Measurements from ENCODE around the gene HCN1. TPM values are rescaled to one million over a fixed set of nuclear protein-coding genes. Genes with fewer than 3 reads are reported as not detected.

Gene HCN1
- total and polyA plus RNA-seq, 2 of the 8 experiments (the other 6 are each of a cell fraction or from before 2014, with no cell fraction given), result 1.1 to 6.7 TPM

DNA sequence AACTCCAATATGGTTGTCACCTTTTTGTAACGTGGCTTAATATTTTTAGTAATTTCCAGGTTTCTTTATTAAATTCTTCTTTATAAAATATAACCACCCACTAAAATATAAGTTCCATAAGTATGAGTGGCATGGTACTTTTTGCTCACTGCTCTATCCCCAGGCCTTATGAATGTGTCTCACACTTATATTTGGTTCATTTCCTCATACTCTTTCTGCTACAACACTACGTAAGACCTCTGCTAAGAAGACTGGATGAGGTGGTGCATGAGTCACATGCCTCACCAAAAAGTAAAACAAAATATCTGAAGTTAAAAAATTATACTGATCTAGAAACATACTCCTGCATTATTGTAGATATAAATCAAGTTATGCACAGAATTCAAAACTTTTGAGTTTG is 400.9 kb downstream of the HCN1 start:
- FAIRE-seq, result no peak
- CTCF ChIA-PET (ENCODE audit: partially characterized antibody), result no interaction called here
- TF ChIP-seq EP300 (IDR thresholded peaks at IDR 0.05; ENCODE audit: borderline replicate concordance in 1 of 2, low read depth in 2 of 2, low read length in 2 of 2) (no peak), RAD21 (IDR thresholded peaks at IDR 0.05 in 1 of 2, conservative IDR thresholded peaks at IDR 0.05 in 1 of 2; ENCODE audit: low read depth in 2 of 2, low read length in 2 of 2) (no peak), CBX5 (IDR thresholded peaks at IDR 0.05; ENCODE audit: low read depth, low read length) (no peak), RXRA (IDR thresholded peaks at IDR 0.05; ENCODE audit: insufficient read depth, low read depth, low read length) (no peak), EZH2 (IDR thresholded peaks at IDR 0.05; ENCODE audit: low read depth, low read length, severe bottlenecking) (no peak), POU5F1 (IDR thresholded peaks at IDR 0.05; ENCODE audit: low read depth, low read length) (no peak)

More for the DNA sequence above, 400.9 kb downstream of the HCN1 start:
- Histone ChIP-seq H3K79me2 (ENCODE audit: control insufficient read depth in 1 of 2, insufficient read depth in 2 of 2, low read length in 2 of 2) (no peaks in the 10 kb centered on the region), H2BK12ac (ENCODE audit: low read depth, low read length) (no peak overlapping the region), H3K4me2 (ENCODE audit: insufficient read depth in 1 of 2, low read depth in 2 of 2, low read length in 2 of 2) (no peak overlapping the region), H3K27ac (ENCODE audit: low read depth, low read length) (no peak overlapping the region), H3K18ac (ENCODE audit: extremely low read depth, low read length) (no peak overlapping the region), H2AFZ (ENCODE audit: low read length) (no peak overlapping the region), H3K14ac (ENCODE audit: insufficient read length) (no peak overlapping the region), H3K4ac (replicated peaks; ENCODE audit: insufficient read length, low read depth, low read length) (no peak overlapping the region), H3K4me3 (ENCODE audit: extremely low read depth in 1 of 4, insufficient read depth in 2 of 4, low read depth in 3 of 4, low read length in 4 of 4) (no peak overlapping the region), H3K9ac (replicated peaks in 1 of 4; ENCODE audit: extremely low read depth in 1 of 4, low read depth in 3 of 4, low read length in 3 of 4) (no peak overlapping the region), H3K23me2 (ENCODE audit: low read depth, low read length) (no peaks in the 10 kb centered on the region), H3K79me1 (ENCODE audit: low read depth, low read length) (no peaks in the 10 kb centered on the region), H2AK5ac (ENCODE audit: low read depth, low read length) (no peak overlapping the region), H4K20me1 (replicated peaks in 1 of 2; ENCODE audit: control insufficient read depth in 1 of 2, insufficient read depth in 2 of 2, low read length in 2 of 2) (no peaks in the 10 kb centered on the region), H2BK5ac (ENCODE audit: low read depth, low read length) (no peak overlapping the region), H4K91ac (replicated peaks; ENCODE audit: insufficient read length, low read length) (no peak overlapping the region), H3K23ac (ENCODE audit: insufficient read length) (no peak overlapping the region), H2BK120ac (replicated peaks; ENCODE audit: low read depth, low read length) (no peak overlapping the region), H2BK20ac (ENCODE audit: low read length) (no peak overlapping the region), H3K27me3 (replicated peaks in 1 of 4; ENCODE audit: control insufficient read depth in 3 of 4, extremely low read depth in 1 of 4, insufficient read depth in 3 of 4, low read length in 3 of 4) (no peaks in the 10 kb centered on the region), H4K5ac (ENCODE audit: insufficient read length, low read depth, low read length) (no peak overlapping the region), H3K9me3 (ENCODE audit: insufficient read depth in 2 of 2, low read depth in 1 of 2, low read length in 1 of 2) (peaks cover 14 to 29% of the 10 kb centered on the region in 2 experiments), H3K56ac (replicated peaks; ENCODE audit: insufficient read length, low read depth, low read length) (no peak overlapping the region), H2BK15ac (ENCODE audit: low read length) (no peak overlapping the region), H4K8ac (ENCODE audit: extremely low read depth, insufficient read depth, low read length) (no peak overlapping the region), H3K36me3 (ENCODE audit: control insufficient read depth in 2 of 4, insufficient read depth in 4 of 4, low read length in 3 of 4) (peaks cover 0 to 6% (median under 1%) of the 10 kb centered on the region in 4 experiments; a peak in 3 of 8 replicates), H3K4me1 (replicated peaks in 1 of 4; ENCODE audit: control insufficient read depth in 3 of 4, insufficient read depth in 4 of 4, low read length in 3 of 4) (no peaks in the 10 kb centered on the region)
- DNase-seq (ENCODE audit: low read depth in 1 of 2, low spot score in 2 of 2), result no peak
- WGBS, 2 experiments (ENCODE audit: extremely low coverage in 1 of 2, insufficient coverage in 1 of 2, insufficient read length in 1 of 2, insufficient replicate concordance in 2 of 2, low coverage in 1 of 2, low lambda C conversion rate in 2 of 2, missing lambda C conversion rate in 1 of 2), result 85% methylated on average over 2 of the region's 2 CpGs; no CpG with 5 or more reads in 1 of the 2 experiments
- POLR2A ChIA-PET (ENCODE audit: partially characterized antibody), result no interaction called here

Data from H1 (cell line).